Activated CD8-positive, alpha-beta T cell treated with anti-CD3 and anti-CD28 coated beads for 36 hours (primary cell): ENCODE data around the gene POU2F2. TPM values are rescaled to one million over a fixed set of nuclear protein-coding genes. Genes with fewer than 3 reads are reported as not detected.

Source experiments
- ATAC-seq: fragments of 200-7000 bp; cut with Tn5 transposase; one replicate; pipeline ENCODE4 v1.10.0; 2021; ENCODE audit warnings: mild to moderate bottlenecking, moderate library complexity
- CTCF ChIA-PET: fragments of 350-600 bp; sonication (Branson Sonifier 250); formaldehyde crosslinking; loops from one replicate; lab custom pipeline; 2021; ENCODE audit warnings: antibody characterized with exemption; lab: Charles Lee
- POLR2A ChIA-PET: fragments of 350-600 bp; sonication (Branson Sonifier 250); formaldehyde crosslinking; loops from one replicate; lab custom pipeline; 2021; ENCODE audit warnings: antibody characterized with exemption; lab: Charles Lee
- DNase-seq: peaks from one replicate; pipeline ENCODE4 v3.0.0-alpha.2; 2020
- H3K27ac Mint-ChIP-seq: one replicate; pipeline ENCODE4 v1.8.0; 2021; ENCODE audit warnings: mild to moderate bottlenecking, mixed read lengths
- H3K27me3 Mint-ChIP-seq: one replicate; pipeline ENCODE4 v1.8.0; 2021; ENCODE audit warnings: mixed read lengths
- H3K36me3 Mint-ChIP-seq: one replicate; pipeline ENCODE4 v1.8.0; 2021; ENCODE audit warnings: low read depth, mixed read lengths
- H3K4me1 Mint-ChIP-seq: one replicate; pipeline ENCODE4 v1.8.0; 2021; ENCODE audit warnings: low read depth, mixed read lengths
- H3K4me3 Mint-ChIP-seq: one replicate; pipeline ENCODE4 v1.8.0; 2021; ENCODE audit warnings: mild to moderate bottlenecking, moderate library complexity, mixed read lengths
- H3K9me3 Mint-ChIP-seq: one replicate; pipeline ENCODE4 v1.8.0; 2021; ENCODE audit warnings: mixed read lengths
- intact Hi-C: fragments of 100-400 bp; cut with micrococcal nuclease; formaldehyde crosslinking; loops from one replicate; pipeline ENCODE4 v1.10.0; 2022
- total RNA-seq, 2 experiments: library from RNA; stranded (reverse); gene quantifications; one replicate each; pipeline ENCODE4 v1.2.3, GENCODE V29; 2021
- TF ChIP-seq, protein P1 (sequence below): fragments of 200-600 bp; IDR thresholded peaks from one replicate; pipeline ENCODE4 v1.8.0; 2022; ENCODE audit warnings: antibody characterized with exemption, mild to moderate bottlenecking

POU2F2 gene
- total RNA-seq, 2 experiments from 2014 or later, result 37.7 to 40.7 TPM

DNA sequence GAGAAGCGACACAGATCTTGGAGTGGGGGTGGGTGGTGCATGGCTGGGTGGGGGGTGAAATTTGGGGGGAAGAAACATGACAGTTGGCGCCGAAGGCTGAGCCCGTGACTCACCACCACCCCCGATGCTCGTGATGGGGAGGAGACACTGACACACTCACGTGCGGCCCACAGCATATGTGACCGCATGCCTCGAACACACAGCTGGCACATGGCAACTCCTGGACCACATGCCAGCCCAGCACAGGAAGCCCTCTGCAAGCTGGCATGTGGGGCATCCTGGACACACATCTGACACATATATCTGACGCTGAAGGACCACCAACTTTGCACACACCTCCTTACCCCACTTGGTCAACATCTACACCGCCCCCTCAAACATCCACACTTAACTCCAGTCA lies 61.0 kb downstream of the POU2F2 start:
- H3K36me3 Mint-ChIP-seq, result peaks cover 8% of the 10 kb centered on the region
- H3K27ac Mint-ChIP-seq, result no peak overlapping the region
- TF ChIP-seq, protein P1, sequence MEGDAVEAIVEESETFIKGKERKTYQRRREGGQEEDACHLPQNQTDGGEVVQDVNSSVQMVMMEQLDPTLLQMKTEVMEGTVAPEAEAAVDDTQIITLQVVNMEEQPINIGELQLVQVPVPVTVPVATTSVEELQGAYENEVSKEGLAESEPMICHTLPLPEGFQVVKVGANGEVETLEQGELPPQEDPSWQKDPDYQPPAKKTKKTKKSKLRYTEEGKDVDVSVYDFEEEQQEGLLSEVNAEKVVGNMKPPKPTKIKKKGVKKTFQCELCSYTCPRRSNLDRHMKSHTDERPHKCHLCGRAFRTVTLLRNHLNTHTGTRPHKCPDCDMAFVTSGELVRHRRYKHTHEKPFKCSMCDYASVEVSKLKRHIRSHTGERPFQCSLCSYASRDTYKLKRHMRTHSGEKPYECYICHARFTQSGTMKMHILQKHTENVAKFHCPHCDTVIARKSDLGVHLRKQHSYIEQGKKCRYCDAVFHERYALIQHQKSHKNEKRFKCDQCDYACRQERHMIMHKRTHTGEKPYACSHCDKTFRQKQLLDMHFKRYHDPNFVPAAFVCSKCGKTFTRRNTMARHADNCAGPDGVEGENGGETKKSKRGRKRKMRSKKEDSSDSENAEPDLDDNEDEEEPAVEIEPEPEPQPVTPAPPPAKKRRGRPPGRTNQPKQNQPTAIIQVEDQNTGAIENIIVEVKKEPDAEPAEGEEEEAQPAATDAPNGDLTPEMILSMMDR, result no peak
- H3K9me3 Mint-ChIP-seq, result no peaks in the 10 kb centered on the region
- ChIA-PET POLR2A (no interaction called here), CTCF (interaction anchor here (0.6 to 1.4 kb wide), 2 partner anchors 31 to 36 kb away, joined by 3 to 4 read pairs; no protein-coding TSS in a partner anchor)
- peaks cover 3% of the 10 kb centered on the region for H3K4me1 Mint-ChIP-seq
- H3K4me3 Mint-ChIP-seq, result no peak overlapping the region
- peaks cover 4% of the 10 kb centered on the region for H3K27me3 Mint-ChIP-seq
- DNase-seq, result no peak
- intact Hi-C loops, result no loop called here
- ATAC-seq, result no peak

DNA sequence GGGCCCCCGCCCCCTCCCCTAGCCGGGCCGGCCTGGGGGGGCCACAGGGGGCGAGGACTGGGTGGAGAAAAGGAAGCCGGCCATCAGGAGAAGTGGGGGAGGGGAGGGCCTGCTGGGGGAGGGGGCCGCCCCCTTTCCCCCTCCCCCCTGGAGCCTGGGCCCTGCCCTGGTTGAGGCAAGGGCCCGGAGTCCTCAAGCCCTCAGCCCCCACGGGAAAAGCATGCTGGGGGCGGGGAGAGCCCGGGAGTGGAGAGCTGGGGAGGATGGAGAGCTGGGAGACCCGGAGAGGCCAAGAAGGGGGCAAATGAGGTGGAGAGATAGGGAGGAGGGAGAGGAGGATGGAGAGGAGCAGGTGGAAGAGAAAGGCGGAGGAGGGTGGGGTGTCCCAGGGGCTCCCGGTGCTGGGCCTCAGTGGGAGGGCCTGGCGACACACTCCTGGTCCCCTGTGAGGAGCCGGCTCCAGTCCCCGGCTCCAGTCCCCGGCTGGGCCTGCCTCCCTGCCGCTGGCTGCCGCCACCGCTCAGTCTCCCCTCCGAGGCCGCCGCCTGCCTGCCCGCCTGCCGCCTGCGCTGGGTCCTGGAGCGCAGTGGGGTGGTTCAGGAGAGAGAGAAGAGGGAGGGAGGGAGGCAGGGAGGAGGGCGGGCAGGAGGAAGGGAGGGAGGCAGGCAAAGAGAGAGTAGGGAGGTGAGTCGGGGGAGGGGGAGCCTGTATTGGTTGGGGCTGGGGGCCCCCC lies 62.5 kb downstream of the POU2F2 start, which contains the start of gene GRIK5:
TSS of gene GRIK5 (minus strand) at position 588 of the 733 bp plus-strand sequence. CDS start 4,436 bp downstream, outside the sequence.
- ATAC-seq (no peak), DNase-seq (no peak)
- intact Hi-C loops, result no loop called here
- Mint-ChIP-seq H3K27me3 (peaks cover 6% of the 10 kb centered on the region), H3K36me3 (peaks cover 2% of the 10 kb centered on the region), H3K9me3 (no peaks in the 10 kb centered on the region), H3K4me1 (peaks cover 3% of the 10 kb centered on the region), H3K4me3 (no peak within 1 kb of the TSS), H3K27ac (no peak within 1 kb of the TSS)
- TF ChIP-seq, protein P1, result no peak
- ChIA-PET POLR2A (no interaction called here), CTCF (no interaction called here)

DNA sequence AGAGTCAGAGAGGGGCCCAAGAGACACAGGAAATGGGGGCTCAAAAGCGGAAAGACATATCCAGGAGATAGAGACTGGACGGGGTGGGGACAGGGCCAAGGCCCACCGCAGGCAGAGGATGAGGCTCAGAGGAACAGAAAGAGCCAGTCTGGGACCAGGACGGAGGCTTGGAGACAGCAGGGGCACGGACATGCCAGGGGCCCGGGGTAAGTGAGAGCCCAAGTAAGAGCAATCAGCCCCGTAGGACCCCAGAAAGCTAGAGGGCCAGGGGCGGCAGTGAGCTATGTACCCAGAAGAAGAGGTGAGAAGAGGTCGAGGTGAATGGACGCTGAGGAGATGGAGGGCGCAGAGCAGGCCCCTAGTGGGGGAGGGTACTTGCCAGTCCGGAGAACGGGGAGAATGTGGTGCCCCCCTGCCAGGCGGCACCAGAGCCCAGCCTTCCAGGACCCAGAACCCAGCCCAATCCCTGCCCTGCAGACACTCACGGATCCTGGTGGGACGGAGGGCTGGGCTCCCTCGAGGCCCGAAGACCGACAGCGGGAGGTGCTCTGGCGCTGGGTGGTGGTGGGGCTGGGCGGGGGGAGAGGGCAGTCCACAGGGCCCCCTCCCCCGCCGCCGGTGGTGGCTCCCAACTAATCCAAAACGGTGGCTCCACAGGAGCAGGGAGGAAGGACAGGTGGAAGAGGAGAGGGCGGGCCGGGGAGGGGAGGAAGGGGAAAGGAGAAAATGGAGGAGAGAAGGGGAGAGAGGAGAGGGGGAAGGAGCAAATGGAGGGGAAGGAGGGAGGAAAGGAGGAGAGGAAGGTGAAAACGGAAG lies 63.3 kb downstream of the POU2F2 start:
- Mint-ChIP-seq H3K4me1 (no peaks in the 10 kb centered on the region), H3K27ac (no peak overlapping the region), H3K36me3 (no peaks in the 10 kb centered on the region), H3K27me3 (peaks cover 6% of the 10 kb centered on the region), H3K9me3 (no peaks in the 10 kb centered on the region), H3K4me3 (no peak overlapping the region)
- CTCF ChIA-PET, result no interaction called here
- intact Hi-C loops, result no loop called here
- ATAC-seq (peak; percentile 7), DNase-seq (no peak)
- POLR2A ChIA-PET, result interaction anchor here (0.6 kb wide), 1 partner anchor 12 kb away, joined by 3 read pairs; no protein-coding TSS in a partner anchor
- TF ChIP-seq, protein P1, result no peak

DNA sequence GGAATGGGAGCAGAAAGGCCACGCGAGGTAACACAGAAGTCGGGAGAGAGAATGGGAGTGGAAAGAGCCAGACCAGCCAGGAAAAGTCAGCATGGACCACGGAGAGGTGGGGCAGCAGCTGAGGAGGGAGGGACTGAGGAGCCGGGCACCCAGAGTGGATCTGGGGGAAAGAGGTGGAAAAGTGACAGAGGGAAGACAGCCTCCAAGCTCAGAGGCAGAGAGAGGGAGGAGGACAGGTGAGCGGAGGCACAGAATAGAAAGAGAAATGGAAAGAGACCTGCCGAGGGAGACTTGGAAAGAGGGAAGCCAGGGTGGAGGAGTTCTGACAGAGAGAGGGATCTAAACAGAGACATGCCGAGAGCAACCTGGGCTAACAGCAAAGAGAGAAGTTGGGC lies 63.9 kb downstream of the POU2F2 start:
- DNase-seq (no peak), ATAC-seq (no peak)
- Mint-ChIP-seq H3K9me3 (no peaks in the 10 kb centered on the region), H3K4me1 (no peaks in the 10 kb centered on the region), H3K27me3 (peaks cover 6% of the 10 kb centered on the region), H3K27ac (no peak overlapping the region), H3K4me3 (no peak overlapping the region), H3K36me3 (no peaks in the 10 kb centered on the region)
- intact Hi-C loops, result no loop called here
- ChIA-PET CTCF (no interaction called here), POLR2A (no interaction called here)
- TF ChIP-seq, protein P1, result no peak
